ENCODE measurements around the gene MAEA. TPM values are rescaled to one million over a fixed set of nuclear protein-coding genes. Genes with fewer than 3 reads are reported as not detected.

MAEA gene
- total and polyA plus RNA-seq, 9 donors: 23.8 to 71.3 (median 56.7) TPM

DNA sequence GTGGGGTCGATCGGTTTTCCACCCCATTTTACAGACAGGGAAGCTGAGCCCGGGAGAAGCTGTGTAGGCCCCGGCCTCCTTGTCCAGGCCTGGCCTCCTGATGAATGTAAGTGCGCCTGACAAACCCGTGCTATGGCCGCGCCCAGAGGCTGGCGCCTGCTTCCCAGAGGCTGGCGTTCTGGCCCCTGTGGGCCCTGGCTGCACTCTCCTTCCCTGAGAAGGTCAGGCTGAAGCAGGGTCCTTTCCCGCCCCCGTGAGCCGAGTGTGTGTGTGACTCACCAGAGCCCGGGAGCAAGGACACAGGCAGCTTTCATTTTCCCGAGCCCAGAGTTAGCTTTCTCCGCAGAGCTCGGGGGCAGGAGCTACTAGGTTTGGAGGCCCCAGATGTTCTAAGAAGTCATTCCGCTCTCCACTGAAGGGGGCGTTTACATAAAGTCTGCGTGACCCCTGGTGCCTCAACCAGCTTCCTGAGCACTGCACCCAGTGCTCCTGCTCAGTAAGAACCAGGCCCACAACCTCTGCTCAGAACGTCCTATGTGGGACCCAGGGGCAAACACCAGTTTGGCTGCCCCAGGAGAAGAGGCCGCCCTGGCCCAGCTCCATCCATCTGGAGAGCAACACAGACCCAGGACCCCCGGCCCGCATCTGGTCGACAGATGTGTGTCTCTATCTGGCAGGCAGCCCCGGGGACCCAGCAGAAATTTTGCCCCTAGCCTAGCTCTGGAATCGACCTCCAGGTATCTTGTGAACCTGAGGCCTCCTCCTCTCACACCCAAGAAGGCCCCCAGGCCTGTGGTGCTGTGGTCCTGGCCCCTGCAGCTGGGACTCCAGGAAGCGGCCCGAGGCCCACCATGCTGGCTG is 71.0 kb downstream of the MAEA start:
- H3K9me3 ChIP-seq: no peaks in the 10 kb centered on the region
- DNase-seq: peak; percentile 73 to 84 (median 78)
- peak overlapping the region in 1 of 2 donors; percentile 75 for H3K27ac ChIP-seq
- WGBS, 3 donors: 38 to 70% (median 39%) methylated on average over 23 to 29 of the region's 29 CpGs
- peaks cover 9% of the 10 kb centered on the region for H3K4me1 ChIP-seq (ENCODE audit: insufficient read depth)
- intact Hi-C loops (cut with DNase I): no loop called here
- no peaks in the 10 kb centered on the region for H3K27me3 ChIP-seq
- H3K4me3 ChIP-seq: no peak overlapping the region
- H3K36me3 ChIP-seq: no peaks in the 10 kb centered on the region
- TF ChIP-seq POLR2A (IDR thresholded peaks at IDR 0.05) (no peak), EP300 (IDR thresholded peaks at IDR 0.05) (no peak)
- TF ChIP-seq, protein P1, sequence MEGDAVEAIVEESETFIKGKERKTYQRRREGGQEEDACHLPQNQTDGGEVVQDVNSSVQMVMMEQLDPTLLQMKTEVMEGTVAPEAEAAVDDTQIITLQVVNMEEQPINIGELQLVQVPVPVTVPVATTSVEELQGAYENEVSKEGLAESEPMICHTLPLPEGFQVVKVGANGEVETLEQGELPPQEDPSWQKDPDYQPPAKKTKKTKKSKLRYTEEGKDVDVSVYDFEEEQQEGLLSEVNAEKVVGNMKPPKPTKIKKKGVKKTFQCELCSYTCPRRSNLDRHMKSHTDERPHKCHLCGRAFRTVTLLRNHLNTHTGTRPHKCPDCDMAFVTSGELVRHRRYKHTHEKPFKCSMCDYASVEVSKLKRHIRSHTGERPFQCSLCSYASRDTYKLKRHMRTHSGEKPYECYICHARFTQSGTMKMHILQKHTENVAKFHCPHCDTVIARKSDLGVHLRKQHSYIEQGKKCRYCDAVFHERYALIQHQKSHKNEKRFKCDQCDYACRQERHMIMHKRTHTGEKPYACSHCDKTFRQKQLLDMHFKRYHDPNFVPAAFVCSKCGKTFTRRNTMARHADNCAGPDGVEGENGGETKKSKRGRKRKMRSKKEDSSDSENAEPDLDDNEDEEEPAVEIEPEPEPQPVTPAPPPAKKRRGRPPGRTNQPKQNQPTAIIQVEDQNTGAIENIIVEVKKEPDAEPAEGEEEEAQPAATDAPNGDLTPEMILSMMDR (IDR thresholded peaks at IDR 0.05): no peak

DNA sequence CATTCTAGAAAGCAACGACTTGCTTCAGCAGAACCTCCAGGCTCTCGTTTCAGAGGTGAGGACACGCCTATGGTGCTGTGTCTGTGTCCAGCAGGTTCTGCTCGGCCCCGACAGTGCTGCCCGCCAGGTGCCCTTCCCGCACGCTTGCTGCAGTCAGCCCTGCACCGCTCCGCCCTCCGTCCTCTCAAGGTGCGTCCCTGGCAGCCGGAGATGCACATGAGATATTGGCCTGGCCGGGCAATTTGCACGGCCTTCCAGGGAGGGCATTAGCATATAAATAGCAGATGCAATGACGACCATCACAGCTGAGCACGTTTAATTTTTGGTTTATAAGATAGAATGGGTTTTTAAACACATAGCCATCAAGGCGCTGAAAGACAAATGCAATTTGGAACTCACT is 71.7 kb downstream of the MAEA start:
- no peak overlapping the region for H3K27ac ChIP-seq
- no peak for DNase-seq
- no peaks in the 10 kb centered on the region for H3K27me3 ChIP-seq
- no peaks in the 10 kb centered on the region for H3K36me3 ChIP-seq
- 89 to 92% (median 92%) methylated on average over 18 of the region's 18 CpGs for WGBS, 3 donors
- intact Hi-C loops (cut with DNase I): no loop called here
- no peaks in the 10 kb centered on the region for H3K9me3 ChIP-seq
- H3K4me3 ChIP-seq: no peak overlapping the region
- TF ChIP-seq, protein P1 (IDR thresholded peaks at IDR 0.05): no peak
- TF ChIP-seq POLR2A (IDR thresholded peaks at IDR 0.05): no peak
- no peak for TF ChIP-seq EP300 (IDR thresholded peaks at IDR 0.05)
- H3K4me1 ChIP-seq (ENCODE audit: insufficient read depth): peaks cover 9% of the 10 kb centered on the region

DNA sequence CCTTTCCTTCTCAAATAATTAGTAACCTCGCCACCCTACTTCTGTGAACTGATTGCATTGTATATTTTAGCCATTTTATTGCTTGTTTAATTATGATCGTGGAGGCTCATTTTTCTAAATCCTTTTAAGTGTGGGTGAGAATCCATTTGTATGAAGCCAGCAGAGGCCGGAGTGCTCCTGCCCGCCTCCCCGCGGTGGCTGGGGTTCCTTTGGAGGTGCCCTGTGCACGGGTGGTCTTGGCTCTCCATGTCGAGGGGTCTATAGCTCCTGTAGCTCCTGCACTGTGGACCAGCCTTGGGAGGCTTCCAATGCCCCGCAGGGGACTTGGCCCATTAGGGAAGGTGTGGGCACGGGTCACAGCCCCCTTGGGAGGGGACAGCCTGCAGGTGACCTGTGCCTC is 72.4 kb downstream of the MAEA start:
- intact Hi-C loops (cut with DNase I): no loop called here
- H3K9me3 ChIP-seq: no peaks in the 10 kb centered on the region
- H3K27ac ChIP-seq: no peak overlapping the region
- no peaks in the 10 kb centered on the region for H3K36me3 ChIP-seq
- H3K4me3 ChIP-seq: no peak overlapping the region
- no peaks in the 10 kb centered on the region for H3K27me3 ChIP-seq
- H3K4me1 ChIP-seq (ENCODE audit: insufficient read depth): peaks cover 9% of the 10 kb centered on the region
- 86 to 91% (median 88%) methylated on average over 10 of the region's 10 CpGs for WGBS, 3 donors
- TF ChIP-seq EP300 (IDR thresholded peaks at IDR 0.05) (no peak), POLR2A (IDR thresholded peaks at IDR 0.05) (no peak)
- TF ChIP-seq, protein P1 (IDR thresholded peaks at IDR 0.05): no peak
- no peak for DNase-seq

DNA sequence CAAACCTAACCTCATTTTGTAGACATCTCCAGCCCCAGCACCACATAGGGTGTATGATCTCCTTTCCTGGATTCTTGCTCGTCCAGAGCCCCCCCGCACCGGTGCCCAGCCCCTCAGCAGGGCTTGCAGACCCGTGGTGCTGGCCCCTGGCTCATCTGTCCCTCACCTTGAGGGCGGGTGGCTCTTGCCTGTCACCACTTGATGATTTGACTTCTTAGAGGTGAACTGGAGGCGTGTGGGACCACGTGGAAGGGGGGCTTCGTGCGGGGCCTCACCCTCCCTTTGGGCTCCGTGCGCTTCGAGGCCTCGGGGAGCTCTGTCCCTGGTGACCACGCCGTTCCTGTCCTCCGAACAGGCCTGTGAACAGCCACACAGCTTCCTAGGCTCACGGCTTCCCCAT is 72.8 kb downstream of the MAEA start:
- no peak for DNase-seq
- Histone ChIP-seq H3K4me1 (ENCODE audit: insufficient read depth) (peaks cover 9% of the 10 kb centered on the region), H3K4me3 (no peak overlapping the region), H3K36me3 (no peaks in the 10 kb centered on the region), H3K9me3 (no peaks in the 10 kb centered on the region), H3K27ac (no peak overlapping the region), H3K27me3 (no peaks in the 10 kb centered on the region)
- TF ChIP-seq, protein P1 (IDR thresholded peaks at IDR 0.05): no peak
- no peak for TF ChIP-seq EP300 (IDR thresholded peaks at IDR 0.05)
- TF ChIP-seq POLR2A (IDR thresholded peaks at IDR 0.05): no peak
- intact Hi-C loops (cut with DNase I): no loop called here
- 89 to 92% (median 90%) methylated on average over 17 of the region's 17 CpGs for WGBS, 3 donors

Data from ovary (tissue), 9 donors.